Subcutaneous abdominal adipose tissue (tissue), 5 donors: ENCODE data around the gene RPLP1.
"Not testable (repeated sequence)": the region's sequence is repeated elsewhere in the genome, so short reads cannot be mapped to it uniquely, and the experiment has no call there.

Experiments
- H3K27ac ChIP-seq: one replicate; pipeline ENCODE4 v1.7.0; 2013; ENCODE audit warnings: low read depth, mild to moderate bottlenecking, inconsistent platforms, low read length, moderate library complexity
- H3K27me3 ChIP-seq, 5 donors: one replicate each; pipeline ENCODE4 v1.7.0; 2013; ENCODE audit warnings: low read length in 5 of 5, inconsistent platforms in 1 of 5; ENCODE audit not compliant: control insufficient read depth in 5 of 5, insufficient read depth in 4 of 5
- H3K36me3 ChIP-seq, 5 donors: one replicate each; pipeline ENCODE4 v1.7.0; 2013; ENCODE audit warnings: low read length in 5 of 5; ENCODE audit not compliant: control insufficient read depth in 5 of 5, insufficient read depth in 5 of 5
- H3K4me1 ChIP-seq, 5 donors: one replicate each; pipeline ENCODE4 v1.7.0; 2013; ENCODE audit warnings: low read length in 5 of 5, mild to moderate bottlenecking in 3 of 5, moderate library complexity in 1 of 5; ENCODE audit not compliant: control insufficient read depth in 5 of 5, insufficient read depth in 5 of 5
- H3K4me3 ChIP-seq, 5 donors: one replicate each; pipeline ENCODE4 v1.7.0; 2013; ENCODE audit warnings: low read length in 5 of 5, low read depth in 1 of 5
- H3K9ac ChIP-seq, 5 donors: one replicate each; pipeline ENCODE4 v1.7.0; 2013; ENCODE audit warnings: low read length in 5 of 5, mild to moderate bottlenecking in 4 of 5, moderate library complexity in 3 of 5
- H3K9me3 ChIP-seq, 5 donors: one replicate each; pipeline ENCODE4 v1.7.0; 2013; ENCODE audit warnings: low read length in 5 of 5; ENCODE audit not compliant: control insufficient read depth in 5 of 5
- donor health status: healthy.
- donor health status: healthy.
- donor health status: healthy.
- donor health status: healthy.
- donor health status: healthy.

RPLP1 gene

GRCh38 chr15:69435985-69436384 lies 16.6 kb upstream of the RPLP1 start:
- Histone ChIP-seq H3K9me3 (no peaks in the 10 kb centered on the region), H3K4me3 (no peak overlapping the region), H3K36me3 (no peaks in the 10 kb centered on the region), H3K9ac (no peak overlapping the region), H3K27me3 (no peaks in the 10 kb centered on the region), H3K27ac (no peak overlapping the region), H3K4me1 (no peaks in the 10 kb centered on the region)

- Histone ChIP-seq H3K4me1 (no peaks in the 10 kb centered on the region), H3K4me3 (no peak overlapping the region), H3K9me3 (no peaks in the 10 kb centered on the region), H3K27me3 (no peaks in the 10 kb centered on the region), H3K27ac (no peak overlapping the region), H3K9ac (no peak overlapping the region), H3K36me3 (no peaks in the 10 kb centered on the region)
Measured at GRCh38 chr15:69436951-69437350, 15.7 kb upstream of the RPLP1 start.

GRCh38 chr15:69439623-69440022 lies 13.0 kb upstream of the RPLP1 start:
- no peaks in the 10 kb centered on the region for H3K27me3 ChIP-seq
- H3K4me3 ChIP-seq: no peak overlapping the region
- no peaks in the 10 kb centered on the region for H3K36me3 ChIP-seq
- no peaks in the 10 kb centered on the region for H3K4me1 ChIP-seq
- no peaks in the 10 kb centered on the region for H3K9me3 ChIP-seq
- H3K27ac ChIP-seq: no peak overlapping the region
- H3K9ac ChIP-seq: no peak overlapping the region

- H3K4me3 ChIP-seq: no peak overlapping the region
Measured at GRCh38 chr15:69443032-69443611, 9.5 kb upstream of the RPLP1 start.

GRCh38 chr15:69444686-69445085 lies 7.9 kb upstream of the RPLP1 start:
- no peaks in the 10 kb centered on the region for H3K27me3 ChIP-seq
- H3K9me3 ChIP-seq: no peaks in the 10 kb centered on the region
- H3K9ac ChIP-seq: no peak overlapping the region
- no peaks in the 10 kb centered on the region for H3K4me1 ChIP-seq
- no peaks in the 10 kb centered on the region for H3K36me3 ChIP-seq
- H3K27ac ChIP-seq: no peak overlapping the region
- H3K4me3 ChIP-seq: no peak overlapping the region

More at GRCh38 chr15:69443032-69443611, 9.5 kb upstream of the RPLP1 start:
- Histone ChIP-seq H3K27me3 (no peaks in the 10 kb centered on the region), H3K9me3 (no peaks in the 10 kb centered on the region), H3K36me3 (no peaks in the 10 kb centered on the region), H3K9ac (no peak overlapping the region), H3K4me1 (no peaks in the 10 kb centered on the region), H3K27ac (no peak overlapping the region)

GRCh38 chr15:69446953-69447352 lies 5.7 kb upstream of the RPLP1 start:
- H3K4me1 ChIP-seq: peaks cover under 1 to 4% (median 4%) of the 10 kb centered on the region in 5 donors
- no peaks in the 10 kb centered on the region for H3K36me3 ChIP-seq
- H3K27ac ChIP-seq: no peak overlapping the region
- no peaks in the 10 kb centered on the region for H3K27me3 ChIP-seq
- H3K4me3 ChIP-seq: no peak overlapping the region
- no peaks in the 10 kb centered on the region for H3K9me3 ChIP-seq
- peak overlapping the region in 1 of 5 donors; percentile 8 for H3K9ac ChIP-seq

GRCh38 chr15:69450221-69450620 lies 2.4 kb upstream of the RPLP1 start:
- H3K4me3 ChIP-seq, H3K36me3 ChIP-seq, H3K27me3 ChIP-seq, H3K27ac ChIP-seq, H3K9me3 ChIP-seq, H3K9ac ChIP-seq: not testable (repeated sequence)
- H3K4me1 ChIP-seq: peaks cover 8 to 33% (median 30%) of the 10 kb centered on the region in 5 donors

- Histone ChIP-seq H3K36me3 (peaks cover 5 to 14% (median 12%) of the 10 kb centered on the region in 5 donors), H3K9me3 (no peaks in the 10 kb centered on the region), H3K27me3 (no peaks in the 10 kb centered on the region), H3K9ac (no peak overlapping the region), H3K27ac (no peak overlapping the region), H3K4me3 (no peak overlapping the region), H3K4me1 (peaks cover 8 to 37% (median 30%) of the 10 kb centered on the region in 5 donors)
Measured at GRCh38 chr15:69450968-69451695, 1.5 kb upstream of the RPLP1 start.

- no peaks in the 10 kb centered on the region for H3K9me3 ChIP-seq
Measured at GRCh38 chr15:69451951-69452691, 497 bp upstream of the RPLP1 start.

GRCh38 chr15:69454953-69455352 lies 2.3 kb downstream of the RPLP1 start:
- peaks cover 8 to 37% (median 30%) of the 10 kb centered on the region in 5 donors for H3K4me1 ChIP-seq
- H3K27ac ChIP-seq: peak overlapping the region; percentile 94
- no peaks in the 10 kb centered on the region for H3K27me3 ChIP-seq
- H3K9me3 ChIP-seq: no peaks in the 10 kb centered on the region
- no peak overlapping the region for H3K4me3 ChIP-seq
- H3K36me3 ChIP-seq: peaks cover 7 to 27% (median 25%) of the 10 kb centered on the region in 5 donors
- H3K9ac ChIP-seq: no peak overlapping the region

More at GRCh38 chr15:69451951-69452691, 497 bp upstream of the RPLP1 start:
- Histone ChIP-seq H3K9ac (peak overlapping the region; percentile 50 to 98 (median 92)), H3K27ac (peak overlapping the region; percentile 94), H3K4me1 (peaks cover 8 to 37% (median 30%) of the 10 kb centered on the region in 5 donors), H3K36me3 (peaks cover 7 to 23% (median 19%) of the 10 kb centered on the region in 5 donors), H3K27me3 (no peaks in the 10 kb centered on the region), H3K4me3 (peak overlapping the region; percentile 83 to 93 (median 88))
